GM12865 (cell line): ENCODE measurements around the gene C9orf50.

ENCODE experiments used
- DNase-seq: peaks from one replicate; pipeline ENCODE4 v3.0.0; 2010; ENCODE audit warnings: low read depth
- H3K4me3 ChIP-seq: 2 replicates; pipeline ENCODE4 v1.5.1; 2011; ENCODE audit warnings: mild to moderate bottlenecking, low read depth, low read length, control low read depth
- CTCF ChIP-seq: IDR thresholded peaks from 2 replicates; pipeline ENCODE4 v1.5.1; 2011; ENCODE audit warnings: low read length, control low read depth, low read depth, inconsistent platforms; ENCODE audit not compliant: insufficient read depth; ENCODE audit errors: missing control alignments

C9orf50 gene

GRCh38 chr9:129620669-129621295 is at the start of gene C9orf50:
C9orf50 (minus strand) TSS chr9:129621101; CDS start chr9:129620574, 527 bp downstream.
- no peak for DNase-seq
- TF ChIP-seq CTCF, result no peak
- H3K4me3 ChIP-seq, result no peak within 1 kb of the TSS

DNA sequence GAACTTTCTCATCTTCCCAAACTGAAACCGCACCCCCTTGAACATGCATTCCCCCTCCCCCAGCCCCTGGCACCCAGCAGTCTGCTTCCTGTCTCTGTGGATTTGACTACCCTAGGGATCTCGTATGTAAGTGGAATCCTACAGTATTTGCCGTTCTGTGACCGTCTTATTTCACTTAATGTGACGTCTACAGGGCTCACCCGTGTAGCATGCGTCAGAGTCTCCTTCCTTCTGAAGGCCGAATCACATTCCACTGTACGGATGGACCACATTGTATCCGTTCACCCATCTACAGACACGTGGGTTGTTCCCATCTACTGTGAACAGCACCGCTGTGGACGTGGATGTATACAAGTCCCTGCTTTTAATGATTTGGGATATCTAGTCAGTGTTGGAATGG is 49.0 kb upstream of the C9orf50 start:
- H3K4me3 ChIP-seq, result no peak overlapping the region
- no peak for TF ChIP-seq CTCF
- DNase-seq, result no peak

DNA sequence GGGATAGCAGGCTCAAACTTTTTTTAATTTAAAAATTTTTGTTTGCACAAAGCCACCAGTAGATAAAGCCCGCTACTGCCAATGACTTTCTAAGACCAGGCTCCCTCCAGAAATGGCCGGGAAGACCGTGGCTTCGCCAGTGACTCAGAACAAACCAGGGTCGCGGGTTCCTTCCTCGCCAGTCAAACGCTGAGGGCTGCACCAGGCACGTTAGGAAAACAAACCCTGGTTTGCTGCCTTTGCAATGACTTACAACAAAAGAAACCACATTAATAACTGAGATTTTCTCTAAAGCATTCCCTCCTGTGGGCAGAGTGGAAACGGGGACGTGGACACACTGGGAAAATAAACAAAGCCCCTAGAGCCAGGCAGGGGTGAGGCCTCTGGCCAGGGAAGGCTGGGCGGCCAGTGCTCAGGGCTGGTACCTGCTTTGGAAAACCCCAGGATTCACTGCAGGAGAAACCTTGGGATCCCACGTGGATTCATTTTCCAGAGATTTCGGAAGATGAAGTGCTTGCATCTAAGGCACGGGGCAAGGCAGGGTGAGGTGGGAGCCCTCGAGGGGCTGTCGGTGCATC is 48.3 kb upstream of the C9orf50 start:
- TF ChIP-seq CTCF, result no peak
- no peak for DNase-seq
- H3K4me3 ChIP-seq, result no peak overlapping the region

- no peak for DNase-seq
- H3K4me3 ChIP-seq, result no peak overlapping the region
- no peak for TF ChIP-seq CTCF
Measured at GRCh38 chr9:129667850-129668249, 46.9 kb upstream of the C9orf50 start.

DNA sequence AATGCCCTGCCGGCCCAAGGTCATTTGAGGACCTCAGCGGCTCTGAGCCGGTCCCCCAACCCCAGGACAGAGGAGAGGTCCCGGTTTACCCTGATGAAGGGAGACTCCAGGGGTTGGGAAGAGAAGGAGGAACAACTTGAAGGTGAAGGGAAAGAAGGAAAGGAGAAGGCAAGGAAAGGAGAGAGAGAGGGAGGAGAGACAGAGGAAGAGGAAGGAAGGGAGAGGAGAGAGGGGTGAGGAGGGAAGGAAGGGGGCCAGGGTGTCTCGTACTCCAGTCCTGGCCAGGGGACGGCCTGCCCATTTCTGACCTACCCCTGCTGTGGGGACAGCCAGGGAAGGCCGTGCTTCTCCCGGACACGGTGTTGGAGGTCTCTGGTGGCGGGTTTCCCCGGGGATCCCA is 46.5 kb upstream of the C9orf50 start:
- DNase-seq, result no peak
- H3K4me3 ChIP-seq, result no peak overlapping the region
- no peak for TF ChIP-seq CTCF

DNA sequence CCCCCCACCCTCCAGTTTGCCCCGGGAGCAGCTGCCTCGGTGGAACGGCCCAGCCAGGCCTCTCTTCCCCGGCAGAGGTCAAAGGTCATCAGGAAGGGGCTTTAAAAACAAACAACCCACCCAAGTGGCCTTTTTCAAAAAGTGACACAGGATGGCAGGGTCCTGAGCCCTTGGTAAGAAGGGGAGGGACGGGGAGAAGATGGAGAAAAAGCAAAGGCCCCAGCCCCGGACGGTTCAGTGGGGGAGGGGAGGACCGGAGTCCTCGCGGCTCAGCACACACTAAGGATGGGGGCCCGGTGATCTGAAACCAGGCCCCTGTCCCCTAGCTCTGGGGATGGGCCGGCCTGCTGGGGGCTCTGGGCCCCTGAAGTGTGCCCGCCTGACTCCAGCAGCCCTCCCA is 45.7 kb upstream of the C9orf50 start:
- TF ChIP-seq CTCF, result no peak
- DNase-seq, result no peak
- no peak overlapping the region for H3K4me3 ChIP-seq
